Tibial artery (tissue), 4 donors: ENCODE results near the gene RIPOR3.
"Not testable (repeated sequence)": the region's sequence is repeated elsewhere in the genome, so short reads cannot be mapped to it uniquely, and the experiment has no call there.

Source experiments
- DNase-seq, 2 donors: peaks; one replicate each; pipeline ENCODE4 v3.0.0-alpha.2; 2019
- H3K27ac ChIP-seq, 2 donors: fragments of 200-600 bp; sonication (generic) in 1 of 2; 1 replicate in 1 of 2; 2 replicates in 1 of 2; pipeline ENCODE4 v1.5.1; 2018 to 2019; ENCODE audit warnings: mild to moderate bottlenecking in 1 of 2
- H3K27me3 ChIP-seq, 2 donors: fragments of 200-600 bp; sonication (generic) in 1 of 2; one replicate each; pipeline versions ENCODE4 v1.5.1 to v1.6.0; 2016 to 2019
- H3K36me3 ChIP-seq, 3 donors: fragments of 200-600 bp; sonication (generic) in 2 of 3; one replicate each; pipeline ENCODE4 v1.5.1; 2016 to 2019; ENCODE audit warnings: mild to moderate bottlenecking in 2 of 3
- H3K4me1 ChIP-seq, 4 donors: fragments of 200-600 bp; sonication (generic) in 2 of 4; 1 replicate in 3 of 4; 2 replicates in 1 of 4; pipeline ENCODE4 v1.5.1; 2016 to 2019
- H3K4me3 ChIP-seq, 2 donors: fragments of 200-600 bp; sonication (generic) in 1 of 2; 1 replicate in 1 of 2; 2 replicates in 1 of 2; pipeline ENCODE4 v1.5.1; 2018 to 2019; ENCODE audit warnings: mild to moderate bottlenecking in 2 of 2
- H3K9me3 ChIP-seq, 3 donors: fragments of 200-600 bp; sonication (generic) in 1 of 3; one replicate each; pipeline ENCODE4 v1.5.1; 2016 to 2019
- intact Hi-C: fragments of 100-400 bp; cut with DNase I; formaldehyde crosslinking; loops from one replicate; pipeline ENCODE4 v1.15.0; 2023; ENCODE audit warnings: low total_unique reads
- TF ChIP-seq, protein P1 (sequence below), 2 experiments: fragments of 200-600 bp in 1 of 2; fragments of 450-650 bp in 1 of 2; IDR thresholded peaks; one replicate each; pipeline ENCODE4 v1.5.1; 2017 to 2019; ENCODE audit warnings: antibody characterized with exemption in 2 of 2, mild to moderate bottlenecking in 1 of 2, moderate library complexity in 1 of 2

Gene RIPOR3

DNA sequence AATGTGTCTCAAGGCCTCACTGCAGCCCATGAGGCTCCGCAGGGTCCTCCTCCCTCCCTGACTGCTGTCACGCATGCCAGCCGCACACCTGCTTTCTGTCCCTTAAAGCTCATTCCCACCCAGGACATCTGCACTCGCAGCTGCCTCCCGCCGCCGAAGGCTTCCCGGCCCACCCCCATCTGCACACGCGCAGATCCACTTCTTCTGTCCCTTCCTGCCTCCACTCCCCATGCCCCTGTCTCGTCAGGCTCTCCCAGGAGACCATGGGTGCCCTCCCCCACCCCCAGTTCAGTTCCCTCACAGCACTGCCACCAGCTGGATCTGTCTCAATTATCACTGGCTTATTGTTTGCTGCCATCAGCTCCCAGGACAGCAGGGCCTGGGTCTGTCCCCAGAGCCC is 63.0 kb downstream of the RIPOR3 start:
- no peak for DNase-seq
- Histone ChIP-seq H3K4me1 (peaks cover 0 to 7% (median 4%) of the 10 kb centered on the region in 4 donors), H3K27ac (no peak overlapping the region), H3K27me3 (no peaks in the 10 kb centered on the region), H3K9me3 (no peaks in the 10 kb centered on the region), H3K36me3 (no peaks in the 10 kb centered on the region), H3K4me3 (no peak overlapping the region)
- intact Hi-C loops = loop anchor here (5.0 kb wide), 1 partner anchor 114 kb away; no protein-coding TSS in a partner anchor
- TF ChIP-seq, protein P1, sequence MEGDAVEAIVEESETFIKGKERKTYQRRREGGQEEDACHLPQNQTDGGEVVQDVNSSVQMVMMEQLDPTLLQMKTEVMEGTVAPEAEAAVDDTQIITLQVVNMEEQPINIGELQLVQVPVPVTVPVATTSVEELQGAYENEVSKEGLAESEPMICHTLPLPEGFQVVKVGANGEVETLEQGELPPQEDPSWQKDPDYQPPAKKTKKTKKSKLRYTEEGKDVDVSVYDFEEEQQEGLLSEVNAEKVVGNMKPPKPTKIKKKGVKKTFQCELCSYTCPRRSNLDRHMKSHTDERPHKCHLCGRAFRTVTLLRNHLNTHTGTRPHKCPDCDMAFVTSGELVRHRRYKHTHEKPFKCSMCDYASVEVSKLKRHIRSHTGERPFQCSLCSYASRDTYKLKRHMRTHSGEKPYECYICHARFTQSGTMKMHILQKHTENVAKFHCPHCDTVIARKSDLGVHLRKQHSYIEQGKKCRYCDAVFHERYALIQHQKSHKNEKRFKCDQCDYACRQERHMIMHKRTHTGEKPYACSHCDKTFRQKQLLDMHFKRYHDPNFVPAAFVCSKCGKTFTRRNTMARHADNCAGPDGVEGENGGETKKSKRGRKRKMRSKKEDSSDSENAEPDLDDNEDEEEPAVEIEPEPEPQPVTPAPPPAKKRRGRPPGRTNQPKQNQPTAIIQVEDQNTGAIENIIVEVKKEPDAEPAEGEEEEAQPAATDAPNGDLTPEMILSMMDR (IDR thresholded peaks at IDR 0.05) = no peak

DNA sequence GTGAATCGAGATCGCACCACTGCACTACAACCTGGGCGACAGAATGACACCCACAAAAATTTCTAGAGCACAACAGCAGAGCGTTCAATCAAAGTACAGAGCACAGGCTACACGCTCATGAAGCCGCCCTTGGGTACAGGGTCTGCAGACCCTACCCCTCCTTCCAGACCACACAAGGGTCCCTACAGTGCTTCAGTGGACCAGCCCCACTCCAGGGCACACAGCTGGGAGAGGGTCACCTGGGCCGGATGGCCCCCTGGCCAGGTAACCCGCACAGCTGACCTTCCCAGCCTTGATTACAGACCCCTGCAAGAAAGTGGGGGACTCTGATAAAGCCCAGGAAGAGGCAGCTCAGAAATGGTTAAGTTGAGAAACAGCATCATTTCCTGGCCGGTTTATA is 63.6 kb downstream of the RIPOR3 start:
- Histone ChIP-seq H3K4me1 (peaks cover 0 to 7% (median 4%) of the 10 kb centered on the region in 4 donors), H3K4me3 (no peak overlapping the region), H3K36me3 (no peaks in the 10 kb centered on the region), H3K27ac (no peak overlapping the region), H3K9me3 (no peaks in the 10 kb centered on the region), H3K27me3 (no peaks in the 10 kb centered on the region)
- intact Hi-C loops = loop anchor here (5.0 kb wide), 1 partner anchor 115 kb away; no protein-coding TSS in a partner anchor
- TF ChIP-seq, protein P1 (IDR thresholded peaks at IDR 0.05) = no peak
- DNase-seq = no peak

DNA sequence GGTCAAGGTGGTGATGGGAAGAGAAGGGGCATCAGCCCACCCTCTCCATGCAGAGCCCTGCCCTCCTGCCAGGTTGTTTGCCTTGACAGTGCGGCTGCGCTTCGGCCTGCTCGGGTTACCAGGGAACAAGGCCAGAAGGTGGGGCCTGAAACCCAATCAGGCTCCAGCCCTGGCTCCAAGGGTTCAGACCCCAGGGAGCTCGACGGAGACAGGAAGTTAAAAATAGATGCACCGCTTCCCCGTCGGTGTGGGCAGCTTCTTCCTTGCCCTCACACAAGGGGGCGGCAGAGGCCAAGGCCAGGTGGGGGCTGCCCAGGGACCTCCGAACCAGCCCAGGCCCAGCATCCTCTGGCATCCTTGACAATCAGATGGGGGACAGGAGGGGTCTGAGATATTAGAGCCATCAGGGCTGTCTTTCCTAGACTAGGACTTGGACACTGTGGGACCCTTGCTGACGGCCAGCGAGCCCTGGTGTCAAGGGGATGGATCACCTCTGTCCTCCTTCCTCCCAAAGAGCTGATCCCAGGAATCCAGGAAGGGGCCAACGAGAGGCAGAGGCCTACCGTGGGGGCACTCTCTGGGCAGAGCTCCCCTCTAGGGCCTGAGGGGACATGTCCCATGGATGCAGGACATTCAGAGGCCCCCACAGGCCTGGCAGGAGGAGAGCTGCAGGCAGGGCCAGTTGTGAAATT is 65.2 kb downstream of the RIPOR3 start:
- DNase-seq = peak; percentile 71 to 81
- no peak overlapping the region for H3K27ac ChIP-seq
- peaks cover 0 to 7% (median 4%) of the 10 kb centered on the region in 4 donors for H3K4me1 ChIP-seq
- intact Hi-C loops = loop anchor here (5.0 kb wide), 1 partner anchor 116 kb away; no protein-coding TSS in a partner anchor
- no peak overlapping the region for H3K4me3 ChIP-seq
- TF ChIP-seq, protein P1 (IDR thresholded peaks at IDR 0.05) = peak; percentile 45 to 53
- H3K27me3 ChIP-seq = no peaks in the 10 kb centered on the region
- H3K9me3 ChIP-seq = peaks cover 0 to 8% (median 0%) of the 10 kb centered on the region in 3 donors
- H3K36me3 ChIP-seq = no peaks in the 10 kb centered on the region

DNA sequence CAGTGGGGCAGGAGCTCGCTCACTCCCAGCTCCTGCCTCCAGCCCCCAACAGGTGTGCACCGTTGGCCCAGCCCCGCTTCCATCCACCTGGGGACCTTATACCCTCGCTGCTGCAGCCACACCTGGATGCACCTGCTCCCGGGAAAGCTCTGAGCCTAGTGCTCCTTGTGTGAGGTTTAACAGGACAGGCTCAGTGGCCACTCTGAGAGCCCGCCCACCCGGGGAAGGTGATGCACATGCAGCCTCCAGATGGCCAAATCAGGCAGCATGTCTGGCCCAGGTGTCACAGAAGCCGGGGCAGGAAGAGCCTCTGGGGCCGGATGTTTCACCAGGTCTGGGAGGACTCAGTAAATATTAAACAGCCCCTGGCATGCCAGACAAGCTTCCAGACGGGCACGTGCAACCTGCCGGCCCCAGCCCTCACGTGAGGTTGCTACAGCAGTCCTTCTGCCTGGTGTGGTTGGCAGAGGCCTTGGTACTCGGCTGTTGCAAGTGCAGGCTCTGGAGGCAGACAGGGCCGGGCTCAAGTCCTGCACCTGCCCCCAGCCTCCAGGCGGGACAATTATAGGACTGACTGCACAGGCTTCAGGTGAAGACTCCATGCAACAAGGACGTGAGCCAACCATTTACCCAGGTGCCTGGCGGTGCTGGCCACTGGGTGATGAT is 66.9 kb downstream of the RIPOR3 start:
- Histone ChIP-seq H3K4me3 (no peak overlapping the region), H3K9me3 (peaks cover 0 to 10% (median 0%) of the 10 kb centered on the region in 3 donors), H3K27me3 (no peaks in the 10 kb centered on the region), H3K4me1 (peaks cover 0 to 7% (median 4%) of the 10 kb centered on the region in 4 donors), H3K36me3 (no peaks in the 10 kb centered on the region), H3K27ac (no peak overlapping the region)
- intact Hi-C loops = loop anchor here (5.0 kb wide), 1 partner anchor 118 kb away; no protein-coding TSS in a partner anchor
- DNase-seq = no peak
- TF ChIP-seq, protein P1 (IDR thresholded peaks at IDR 0.05) = no peak

DNA sequence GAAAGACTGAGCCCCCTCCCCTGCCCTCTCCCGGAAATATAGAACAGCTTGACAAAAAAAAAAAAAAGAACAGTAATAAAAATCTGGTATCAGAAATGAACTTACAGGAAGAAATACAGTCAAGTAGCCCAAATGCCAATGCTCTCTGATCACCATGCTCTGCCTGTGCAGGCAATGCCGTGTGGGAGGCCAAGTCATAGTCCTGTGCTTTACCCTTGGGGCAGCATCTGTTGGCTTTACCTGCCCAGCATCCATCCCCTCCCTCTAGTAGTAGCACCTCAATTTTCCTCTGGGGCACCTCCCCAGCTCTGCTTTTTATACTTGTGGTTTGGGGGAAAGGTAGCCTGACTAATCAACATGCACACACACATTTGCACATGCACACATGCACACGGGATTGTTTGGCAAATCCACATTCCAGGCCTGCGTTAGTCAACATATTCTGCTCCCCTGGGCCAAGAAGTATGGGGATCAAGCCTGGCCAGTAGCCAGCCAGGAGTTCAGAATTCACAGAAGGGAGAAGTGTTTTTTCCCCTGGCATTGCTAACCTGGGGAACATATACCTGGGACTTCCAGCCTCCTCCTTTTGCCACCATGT is 70.2 kb downstream of the RIPOR3 start:
- TF ChIP-seq, protein P1 (IDR thresholded peaks at IDR 0.05) = no peak

DNA sequence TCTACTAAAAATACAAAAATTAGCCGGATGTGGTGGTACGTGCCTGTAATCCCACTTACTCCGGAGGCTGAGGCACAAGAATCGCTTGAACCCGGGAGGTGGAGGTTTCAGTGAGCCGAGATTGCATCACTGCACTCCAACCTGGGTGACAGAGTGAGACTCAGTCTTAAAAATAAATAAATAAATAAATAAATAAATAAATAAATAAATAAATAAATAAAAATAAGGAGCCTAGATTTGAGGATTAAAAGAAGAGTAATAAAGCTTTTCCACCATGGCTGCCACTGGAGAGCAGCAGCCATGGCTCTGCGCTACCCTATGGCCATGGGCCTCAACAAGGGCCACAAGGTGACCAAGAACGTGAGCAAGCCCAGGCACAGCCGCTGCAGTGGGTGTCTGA is 70.9 kb downstream of the RIPOR3 start:
- H3K27me3 ChIP-seq, H3K4me3 ChIP-seq, H3K36me3 ChIP-seq, intact Hi-C loops, H3K4me1 ChIP-seq, DNase-seq, H3K27ac ChIP-seq: not testable (repeated sequence)
- H3K9me3 ChIP-seq = peaks cover 0 to 10% (median 0%) of the 10 kb centered on the region in 3 donors

More for the DNA sequence above, 70.2 kb downstream of the RIPOR3 start:
- no peaks in the 10 kb centered on the region for H3K36me3 ChIP-seq
- intact Hi-C loops = no loop called here
- no peaks in the 10 kb centered on the region for H3K27me3 ChIP-seq
- peaks cover 0 to 6% (median 4%) of the 10 kb centered on the region in 4 donors for H3K4me1 ChIP-seq
- no peak for DNase-seq
- H3K4me3 ChIP-seq = no peak overlapping the region
- H3K9me3 ChIP-seq = peaks cover 0 to 10% (median 0%) of the 10 kb centered on the region in 3 donors
- H3K27ac ChIP-seq = no peak overlapping the region
